Measurements from ENCODE around the gene DNAH11. TPM values are rescaled to one million over a fixed set of nuclear protein-coding genes. Genes with fewer than 3 reads are reported as not detected.

DNAH11 gene
- total and polyA plus RNA-seq, 2 of the 8 experiments (the other 6 are each of a cell fraction or from before 2014, with no cell fraction given): 1.8 to 4.9 TPM

GRCh38 chr7:21942955-21943354 is 400.1 kb downstream of the DNAH11 start (continued):
- TF ChIP-seq CHD7 (IDR thresholded peaks at IDR 0.05; ENCODE audit: insufficient replicate concordance, low read length) (no peak), EP300 (IDR thresholded peaks at IDR 0.05; ENCODE audit: borderline replicate concordance in 1 of 2, low read depth in 2 of 2, low read length in 2 of 2) (no peak), KDM5A (IDR thresholded peaks at IDR 0.05; ENCODE audit: low read length) (no peak), YY1 (IDR thresholded peaks at IDR 0.05; ENCODE audit: low read depth, low read length) (no peak), POLR2AphosphoS5 (IDR thresholded peaks at IDR 0.05; ENCODE audit: low read depth, low read length) (no peak), SAP30 (IDR thresholded peaks at IDR 0.05; ENCODE audit: insufficient read depth, insufficient replicate concordance, low read length) (no peak), E2F6 (IDR thresholded peaks at IDR 0.05) (no peak), CTBP2 (IDR thresholded peaks at IDR 0.05; ENCODE audit: borderline replicate concordance, insufficient read depth, insufficient read length, low read length) (no peak), KDM1A (IDR thresholded peaks at IDR 0.05; ENCODE audit: borderline replicate concordance, low read length) (no peak), SIN3A (conservative IDR thresholded peaks at IDR 0.05 in 1 of 2, IDR thresholded peaks at IDR 0.05 in 1 of 2; ENCODE audit: low read depth in 1 of 2, low read length in 2 of 2) (no peak)
